SH-SY5Y (cell line): ENCODE results near the gene PPEF1.

Source experiments
- GATA2 ChIP-seq: IDR thresholded peaks from 2 replicates; pipeline ENCODE4 v1.6.1; 2011; ENCODE audit warnings: mild to moderate bottlenecking, low read depth, low read length
- GATA3 ChIP-seq: IDR thresholded peaks from 2 replicates; pipeline ENCODE4 v1.6.1; 2011; ENCODE audit warnings: low read depth, mild to moderate bottlenecking, low read length, moderate library complexity

DNA sequence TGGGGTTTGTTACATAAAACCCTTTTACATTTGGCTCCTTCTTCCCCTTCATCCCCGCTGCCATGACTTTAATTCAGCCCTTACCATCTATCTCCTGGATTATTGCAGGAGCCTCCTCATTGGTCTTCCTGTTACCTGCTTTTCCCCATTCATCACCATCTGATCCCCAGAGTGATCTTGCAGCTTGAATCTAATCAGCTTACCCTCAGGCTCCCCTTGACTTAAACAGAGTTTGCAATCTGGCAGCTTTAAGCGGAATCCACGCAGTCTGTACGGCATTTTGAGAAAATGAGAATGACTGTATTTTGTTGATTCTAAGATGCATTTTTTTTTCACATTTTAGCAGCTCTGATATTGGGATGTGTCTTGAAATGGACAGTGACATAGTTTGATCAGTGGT, 14.9 kb upstream of the PPEF1 start:
- TF ChIP-seq GATA3 (no peak), GATA2 (no peak)
